SU-DHL-6 (cell line): Measurements from ENCODE around the gene HIPK4.
A peak's percentile ranks its signal among the peaks of the same experiment; 100 is the strongest.

Experiments
- H2AFZ ChIP-seq: fragments of 200-600 bp; sonication (generic); 2 replicates; pipeline ENCODE4 v1.6.1; 2014; ENCODE audit warnings: low read depth, mild to moderate bottlenecking, moderate library complexity, mixed read lengths, antibody characterized with exemption, low read length; ENCODE audit not compliant: severe bottlenecking
- H3F3A ChIP-seq: fragments of 200-600 bp; shearing (Covaris generic); 2 replicates; pipeline ENCODE4 v1.6.0; 2016; ENCODE audit warnings: antibody characterized with exemption, mild to moderate bottlenecking; ENCODE audit not compliant: insufficient read depth
- H3K27ac ChIP-seq: fragments of 200-600 bp; sonication (generic); 2 replicates; pipeline ENCODE4 v1.5.1; 2016; ENCODE audit warnings: low read depth, mild to moderate bottlenecking, low read length, moderate library complexity, mixed read lengths
- H3K27me3 ChIP-seq: fragments of 200-600 bp; sonication (generic), shearing (Covaris generic); 2 replicates; pipeline ENCODE4 v1.6.0; 2014; ENCODE audit warnings: mild to moderate bottlenecking, low read length
- H3K36me3 ChIP-seq: fragments of 200-600 bp; sonication (generic); 2 replicates; pipeline ENCODE4 v1.6.1; 2014; ENCODE audit warnings: mild to moderate bottlenecking, low read length, mixed read lengths
- H3K4me2 ChIP-seq: fragments of 300-600, 200-600 bp; shearing (Covaris generic), sonication (generic); 2 replicates; pipeline ENCODE4 v1.6.0; 2014; ENCODE audit warnings: low read length, low read depth, mild to moderate bottlenecking; ENCODE audit not compliant: poor library complexity, severe bottlenecking
- H3K4me3 ChIP-seq: fragments of 200-600 bp; sonication (generic); 2 replicates; pipeline ENCODE4 v1.5.1; 2014; ENCODE audit warnings: antibody characterized with exemption, low read length, mild to moderate bottlenecking, mixed read lengths; ENCODE audit not compliant: insufficient read depth, poor library complexity, severe bottlenecking
- H3K79me2 ChIP-seq: fragments of 200-600 bp; sonication (generic); 2 replicates; pipeline ENCODE4 v1.6.1; 2014; ENCODE audit warnings: mild to moderate bottlenecking, low read length, moderate library complexity; ENCODE audit not compliant: insufficient read depth
- H3K9ac ChIP-seq: fragments of 200-600 bp; sonication (generic); 2 replicates; pipeline ENCODE4 v1.7.0; 2014; ENCODE audit warnings: mild to moderate bottlenecking, low read length
- H3K9me2 ChIP-seq: fragments of 200-600 bp; sonication (generic); replicated peaks from 2 replicates; pipeline ENCODE4 v1.6.1; 2014; ENCODE audit warnings: low read length; ENCODE audit not compliant: insufficient read depth
- H3K9me3 ChIP-seq: fragments of 200-600 bp; sonication (generic); 2 replicates; pipeline ENCODE4 v1.6.1; 2014; ENCODE audit warnings: low read length, mixed read lengths; ENCODE audit not compliant: insufficient read depth
- H4K20me1 ChIP-seq: fragments of 200-600 bp; sonication (generic); 2 replicates; pipeline ENCODE4 v1.6.1; 2014; ENCODE audit warnings: low read depth, mild to moderate bottlenecking, antibody characterized with exemption, low read length, moderate library complexity, mixed read lengths
- CTCF ChIP-seq: fragments of 200-600 bp; sonication (generic); IDR thresholded peaks from one replicate; pipeline ENCODE4 v1.5.1; 2017; ENCODE audit warnings: antibody characterized with exemption, mild to moderate bottlenecking, low read length, moderate library complexity; ENCODE audit not compliant: insufficient read depth, poor library complexity, severe bottlenecking
- EZH2phosphoT487 ChIP-seq: fragments of 200-600 bp; sonication (generic), shearing (Covaris generic); conservative IDR thresholded peaks from 2 replicates; pipeline ENCODE4 v1.6.1; 2018; ENCODE audit warnings: mild to moderate bottlenecking, antibody characterized with exemption, low read length, moderate library complexity, mixed read lengths

HIPK4 gene

GRCh38 chr19:40421993-40422747, 32.2 kb upstream of the HIPK4 start:
- Histone ChIP-seq H3F3A (peaks cover 8% of the 10 kb centered on the region; the same call in 1 of the 2 replicates), H3K4me2 (no peak overlapping the region), H3K9ac (no peak overlapping the region), H3K27me3 (no peaks in the 10 kb centered on the region), H3K9me2 (no peaks in the 10 kb centered on the region), H3K36me3 (no peaks in the 10 kb centered on the region), H3K79me2 (no peaks in the 10 kb centered on the region), H4K20me1 (no peaks in the 10 kb centered on the region), H3K9me3 (no peaks in the 10 kb centered on the region), H3K27ac (no peak overlapping the region), H2AFZ (no peak overlapping the region), H3K4me3 (no peak overlapping the region)
- TF ChIP-seq EZH2phosphoT487 (no peak), CTCF (no peak)

- Histone ChIP-seq H3K9ac (peak overlapping the region; percentile 67), H3K27ac (peak overlapping the region; percentile 56), H3K79me2 (no peaks in the 10 kb centered on the region), H3K27me3 (no peaks in the 10 kb centered on the region), H3K4me3 (peak overlapping the region; percentile 64), H3K9me3 (no peaks in the 10 kb centered on the region), H3K36me3 (no peaks in the 10 kb centered on the region), H3K4me2 (peak overlapping the region; percentile 84), H4K20me1 (no peaks in the 10 kb centered on the region), H3K9me2 (no peaks in the 10 kb centered on the region), H3F3A (peaks cover 8% of the 10 kb centered on the region; the same call in 1 of the 2 replicates), H2AFZ (peak overlapping the region; percentile 94)
- TF ChIP-seq CTCF (peak; percentile 81), EZH2phosphoT487 (no peak)
Observed at GRCh38 chr19:40420766-40421765, 31.1 kb upstream of the HIPK4 start.

- Histone ChIP-seq H2AFZ (peak overlapping the region; percentile 94), H3K36me3 (no peaks in the 10 kb centered on the region), H3K27ac (no peak overlapping the region), H3K79me2 (no peaks in the 10 kb centered on the region), H3K9me3 (no peaks in the 10 kb centered on the region), H3K27me3 (no peaks in the 10 kb centered on the region), H3K9ac (peak overlapping the region; percentile 67), H4K20me1 (no peaks in the 10 kb centered on the region), H3K4me3 (peak overlapping the region; percentile 64), H3K4me2 (peak overlapping the region; percentile 84), H3F3A (peaks cover 8% of the 10 kb centered on the region; the same call in 1 of the 2 replicates), H3K9me2 (no peaks in the 10 kb centered on the region)
- TF ChIP-seq EZH2phosphoT487 (no peak), CTCF (no peak)
Observed at GRCh38 chr19:40420451-40420765, 30.4 kb upstream of the HIPK4 start.
